Stimulated activated CD8-positive, alpha-beta memory T cell treated with anti-CD3 and anti-CD28 coated beads, Interleukin-4, amount 100 ng/mL, for 48 hours (primary cell): ENCODE data around the gene GID4.

Experiments
- DNase-seq: peaks from one replicate; pipeline ENCODE4 v3.0.0-alpha.2; 2020

Gene GID4

DNA sequence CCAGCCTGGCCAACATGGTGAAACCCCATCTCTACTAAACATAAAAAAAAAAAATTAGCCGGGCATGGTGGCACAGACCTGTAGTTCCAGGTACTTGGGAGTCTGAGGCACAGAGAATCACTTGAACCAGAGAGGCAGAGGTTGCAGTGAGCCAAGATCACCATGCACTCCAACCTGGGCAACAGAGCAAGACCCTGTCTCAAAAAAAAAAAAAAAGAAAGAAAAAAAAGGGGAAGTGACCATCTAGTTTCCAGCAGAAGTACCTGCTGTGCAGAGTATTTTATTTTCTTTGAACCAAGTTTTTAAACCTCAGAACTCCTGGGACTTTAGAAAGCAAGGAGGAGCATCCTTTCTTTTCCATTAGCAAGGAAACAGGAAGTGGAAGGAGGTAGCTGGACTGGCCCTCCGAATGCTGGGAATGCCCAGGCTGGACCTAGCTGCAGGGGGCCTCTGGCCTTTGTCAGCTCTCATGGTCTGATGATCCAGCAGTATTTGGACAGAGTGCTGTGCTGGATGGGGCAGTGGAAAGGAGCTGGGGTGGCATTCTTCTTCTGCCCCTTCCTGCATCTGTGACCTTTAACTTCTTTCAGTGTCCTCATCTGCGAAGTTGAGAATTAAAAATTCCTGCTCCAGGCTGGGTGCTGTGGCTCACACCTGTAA is 6.6 kb downstream of the GID4 start:
- no peak for DNase-seq

DNA sequence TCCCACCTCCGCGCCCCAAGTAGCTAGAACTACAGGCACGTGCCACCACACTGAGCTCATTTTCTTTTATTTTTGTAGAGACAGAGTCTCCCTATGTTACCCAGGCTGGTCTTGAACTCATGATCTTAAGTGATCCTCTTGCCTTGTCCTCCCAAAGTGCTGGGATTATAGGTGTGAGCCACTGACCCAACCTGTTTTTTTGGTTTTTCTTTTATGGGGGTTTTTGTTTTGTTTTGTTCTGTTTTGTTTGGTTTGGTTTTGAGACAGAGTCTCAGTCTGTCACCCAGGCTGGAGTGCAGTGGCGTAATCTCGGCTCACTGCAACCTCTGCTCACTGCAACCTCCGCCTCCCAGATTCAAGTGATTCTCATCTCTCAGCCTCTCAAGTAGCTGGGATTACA is 16.4 kb downstream of the GID4 start:
- no peak for DNase-seq

DNA sequence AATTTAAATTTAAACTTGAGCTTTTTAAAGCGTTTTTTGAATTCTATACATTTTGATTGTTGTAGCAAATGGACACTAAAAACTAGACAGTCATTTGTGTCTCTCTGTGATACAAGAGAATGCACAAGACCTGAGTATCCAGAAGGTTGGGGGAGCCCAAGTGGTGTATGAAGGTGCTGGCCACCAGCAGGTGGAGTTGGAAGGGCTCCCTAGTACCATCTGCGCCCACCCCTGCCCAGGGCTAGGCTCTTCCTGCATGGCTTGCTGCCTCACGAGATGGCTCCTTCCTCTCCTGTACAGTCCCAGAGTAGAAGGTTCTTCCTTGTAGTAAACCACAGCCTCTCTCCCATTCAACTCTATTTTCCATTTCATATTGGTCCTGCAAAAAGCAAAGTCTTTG is 17.0 kb downstream of the GID4 start:
- no peak for DNase-seq

DNA sequence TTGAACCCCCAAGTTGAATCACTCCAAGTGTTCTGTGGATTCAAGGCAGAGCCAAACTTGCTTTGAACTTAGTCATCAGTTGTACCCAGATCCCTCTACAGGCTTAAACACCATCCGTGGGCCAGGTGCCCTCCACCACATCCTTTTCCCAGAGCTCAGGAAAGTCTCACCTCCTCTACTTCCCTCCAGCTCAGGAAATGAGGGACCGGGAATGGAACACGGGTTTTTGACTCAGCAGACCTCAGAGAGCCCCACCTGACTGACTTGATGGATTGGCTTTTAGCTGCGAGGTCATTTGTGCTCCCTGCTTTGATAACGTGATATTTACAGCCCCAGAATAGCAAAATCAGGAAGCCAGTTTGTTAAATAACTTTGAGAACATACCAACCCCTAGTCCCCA is 20.1 kb downstream of the GID4 start:
- no peak for DNase-seq

DNA sequence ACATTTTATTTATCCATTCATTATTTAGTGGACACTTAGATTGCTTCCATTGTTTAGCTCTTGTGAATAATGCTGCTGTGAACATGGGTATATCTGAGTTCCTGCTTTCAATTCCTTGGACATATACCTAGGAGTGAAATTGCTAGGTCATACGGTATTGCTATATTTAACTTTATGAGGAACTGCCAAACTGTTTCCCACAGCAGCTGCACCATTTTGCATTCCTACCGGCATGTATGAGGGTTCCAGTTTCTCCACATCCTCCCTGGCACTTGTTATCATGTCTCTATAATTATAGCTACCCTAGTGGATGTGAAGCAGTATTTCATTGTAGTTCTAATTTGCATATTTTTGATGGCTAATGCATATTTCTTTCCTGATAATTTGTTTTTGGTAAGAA is 24.8 kb downstream of the GID4 start:
- DNase-seq, result no peak

DNA sequence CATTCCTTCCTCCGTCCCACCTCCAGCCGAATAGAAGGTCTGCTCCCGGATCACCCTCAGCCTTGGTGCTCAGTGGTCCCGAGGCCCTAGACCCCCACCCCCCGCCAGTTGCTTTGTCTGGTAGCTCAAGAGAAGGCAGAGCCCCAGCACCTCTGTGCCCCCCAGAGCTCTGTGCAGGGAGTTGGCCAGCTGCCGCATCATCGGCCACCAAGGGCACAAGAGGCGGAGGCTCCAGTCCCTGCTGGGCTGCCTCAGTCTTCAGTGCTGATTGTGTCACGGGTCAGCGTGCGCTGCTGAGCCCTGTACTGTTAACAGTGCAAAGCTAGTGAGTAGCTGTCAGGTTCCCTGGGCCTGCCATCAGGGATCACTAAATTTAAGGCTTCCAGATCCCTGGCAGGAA is 26.3 kb downstream of the GID4 start:
- DNase-seq, result no peak

DNA sequence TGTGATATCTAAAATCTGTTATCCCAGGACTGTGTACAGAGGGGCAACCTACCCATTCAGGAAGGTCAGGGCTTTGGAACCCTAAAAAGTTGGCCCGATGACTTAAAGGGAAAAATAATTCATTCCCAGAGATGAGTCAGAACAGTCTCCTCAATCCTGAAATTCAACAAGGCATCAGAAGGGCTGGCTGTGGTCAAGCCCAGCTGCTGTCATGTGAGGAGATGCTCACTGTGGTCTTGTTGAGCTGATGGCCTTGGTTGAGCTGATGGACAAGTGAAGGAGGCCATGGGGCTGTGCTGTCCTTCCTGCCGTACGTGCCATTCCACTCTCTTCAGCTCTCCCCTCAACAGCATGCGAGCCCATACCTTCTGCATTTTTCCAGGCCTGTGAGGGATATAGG is 27.7 kb downstream of the GID4 start:
- no peak for DNase-seq

DNA sequence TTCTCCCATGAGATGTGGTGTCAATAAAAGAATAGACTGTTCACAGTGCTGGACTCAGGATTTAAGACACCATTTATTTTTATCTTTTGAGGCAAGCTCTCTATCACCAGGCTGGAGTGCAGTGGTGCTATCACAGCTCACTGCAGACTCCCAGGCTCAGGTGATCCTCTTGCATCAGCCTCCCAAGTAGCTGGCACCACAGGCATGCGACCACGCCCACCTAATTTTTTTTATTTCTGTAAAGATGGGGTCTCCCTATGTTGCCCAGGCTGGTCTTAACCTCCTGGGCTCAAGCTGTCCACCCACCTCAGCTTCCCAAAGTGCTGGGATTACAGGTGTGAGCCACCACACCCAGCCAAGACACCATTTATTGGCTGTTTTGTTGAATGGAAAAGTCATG is 29.9 kb downstream of the GID4 start:
- DNase-seq, result no peak

DNA sequence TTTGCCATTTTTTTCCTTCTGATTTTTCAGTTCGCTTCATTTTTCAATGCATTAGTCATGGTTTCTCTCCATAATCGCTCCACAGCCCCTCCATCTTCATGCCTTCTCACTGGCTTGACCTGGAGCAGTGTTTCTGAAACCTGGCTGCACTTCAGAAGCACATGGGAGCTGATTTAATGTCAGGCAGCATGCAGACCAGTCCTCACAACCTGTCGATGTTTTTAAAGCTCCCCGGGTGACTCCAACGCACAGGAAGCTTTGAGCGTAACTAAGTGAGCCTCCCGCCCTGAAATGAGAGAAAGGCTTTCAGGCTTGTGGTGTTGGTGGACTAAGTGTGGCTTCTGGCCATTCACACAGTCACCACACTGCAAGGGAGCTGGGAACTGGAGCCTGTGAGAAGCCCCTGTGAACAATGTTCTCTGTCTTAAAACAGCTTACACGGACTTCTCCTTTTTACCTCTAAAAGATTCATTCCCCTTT is 31.7 kb downstream of the GID4 start:
- no peak for DNase-seq

DNA sequence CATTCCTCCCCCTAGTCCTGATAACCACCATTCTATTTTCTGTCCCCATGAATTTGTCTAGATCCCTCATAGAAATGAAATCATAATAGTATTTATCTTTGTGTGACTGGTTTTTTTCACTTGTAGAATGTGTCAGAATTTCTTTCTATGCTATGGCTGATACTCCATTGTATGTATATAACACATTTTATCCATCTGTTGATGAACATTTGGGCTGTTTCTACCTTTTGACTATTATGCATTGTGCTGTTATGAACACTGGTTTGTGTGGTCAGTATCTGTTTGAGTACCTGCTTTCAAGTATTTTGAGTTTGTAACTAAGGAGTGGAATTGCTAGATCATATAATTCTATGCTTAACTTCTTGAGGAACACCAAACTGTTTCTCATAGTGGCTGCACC is 32.5 kb downstream of the GID4 start:
- no peak for DNase-seq

DNA sequence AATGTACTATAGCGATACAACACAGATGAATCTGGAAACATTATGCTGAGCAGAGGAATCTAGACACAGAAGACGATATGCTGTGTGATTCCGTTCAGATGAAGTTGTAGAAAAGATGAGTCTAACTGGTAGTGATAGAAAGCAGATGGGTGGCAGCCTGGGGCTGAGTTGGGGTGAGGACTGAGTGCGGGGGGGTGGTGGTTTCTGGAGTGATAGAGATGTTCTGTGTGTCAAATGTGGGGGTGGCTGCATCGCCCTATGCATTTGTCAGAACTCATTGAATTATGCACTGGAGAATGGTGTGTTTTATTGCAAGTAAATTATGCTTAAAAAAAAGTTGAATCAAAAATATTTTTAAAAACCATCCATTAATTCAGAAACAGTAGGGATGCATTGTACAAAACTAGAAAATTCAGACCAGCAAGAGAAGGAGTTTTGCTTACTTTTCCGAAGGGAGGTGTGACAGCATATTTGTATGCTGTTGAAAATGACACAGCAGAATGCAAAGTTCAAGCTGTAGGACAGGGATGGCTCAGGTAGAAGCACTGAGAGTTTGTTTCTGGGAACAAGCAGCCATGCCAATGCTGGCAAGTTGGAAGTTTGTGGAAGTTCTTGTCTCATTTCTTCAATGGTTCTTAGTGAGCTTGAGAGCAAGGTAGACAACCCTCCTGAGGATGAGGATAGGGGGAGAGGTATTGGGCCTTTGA is 35.5 kb downstream of the GID4 start:
- no peak for DNase-seq

DNA sequence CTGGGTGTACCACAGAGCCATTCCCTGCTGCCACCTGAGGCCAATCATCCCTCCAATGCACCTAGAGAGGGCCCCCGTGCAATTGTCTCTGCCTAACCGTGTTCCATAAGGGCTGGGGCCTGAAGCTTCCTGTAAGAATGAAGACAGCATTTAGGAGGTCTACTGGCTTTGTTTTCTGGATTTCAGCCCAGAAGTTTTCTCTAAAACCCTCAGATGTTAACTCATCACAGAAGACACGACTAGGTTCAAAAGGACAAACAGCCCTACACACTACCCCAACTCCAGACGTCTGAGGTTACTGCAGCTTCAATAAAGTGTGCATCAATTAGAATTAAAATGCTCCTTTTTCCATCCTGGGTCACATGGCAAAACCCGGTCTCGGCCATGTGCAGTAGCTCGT is 37.7 kb downstream of the GID4 start:
- no peak for DNase-seq

DNA sequence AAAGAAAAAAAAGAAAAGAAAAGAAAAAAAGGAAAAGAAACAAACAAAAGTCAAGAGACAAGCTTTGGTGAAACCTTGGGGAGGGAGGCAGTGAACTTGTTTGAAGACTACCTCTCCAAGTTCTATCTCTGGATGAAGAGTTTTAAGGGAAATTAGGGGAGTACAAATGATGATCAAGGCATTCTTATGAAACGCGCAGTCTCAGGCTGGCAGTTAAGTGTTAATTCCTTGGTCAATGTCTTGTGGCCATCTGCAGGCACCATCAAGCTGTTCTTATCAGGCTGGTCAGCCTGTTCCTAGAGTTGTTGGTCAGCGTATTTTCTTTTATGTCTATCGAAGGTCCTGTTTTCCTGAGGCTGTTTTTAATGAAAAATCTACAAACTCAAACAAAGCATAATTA is 40.3 kb downstream of the GID4 start:
- DNase-seq, result no peak

DNA sequence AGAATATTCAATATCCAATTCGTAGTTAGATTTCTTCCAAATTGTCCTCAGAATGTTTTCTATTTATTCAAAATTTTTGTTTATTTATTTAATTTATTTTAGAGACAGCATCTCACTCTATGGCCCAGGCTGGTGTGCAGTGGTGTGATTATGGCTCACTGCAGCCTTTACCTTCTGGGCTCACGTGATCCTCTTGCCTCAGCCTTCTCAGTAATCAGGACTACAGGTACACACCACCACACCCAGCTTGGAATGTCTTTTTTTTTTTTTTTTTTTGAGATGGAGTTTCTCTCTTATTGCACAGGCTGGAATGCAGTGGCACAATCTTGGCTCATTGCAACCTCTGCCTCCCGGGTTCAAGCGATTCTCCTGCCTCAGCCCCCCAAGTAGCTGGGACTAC is 45.0 kb downstream of the GID4 start:
- DNase-seq, result no peak

DNA sequence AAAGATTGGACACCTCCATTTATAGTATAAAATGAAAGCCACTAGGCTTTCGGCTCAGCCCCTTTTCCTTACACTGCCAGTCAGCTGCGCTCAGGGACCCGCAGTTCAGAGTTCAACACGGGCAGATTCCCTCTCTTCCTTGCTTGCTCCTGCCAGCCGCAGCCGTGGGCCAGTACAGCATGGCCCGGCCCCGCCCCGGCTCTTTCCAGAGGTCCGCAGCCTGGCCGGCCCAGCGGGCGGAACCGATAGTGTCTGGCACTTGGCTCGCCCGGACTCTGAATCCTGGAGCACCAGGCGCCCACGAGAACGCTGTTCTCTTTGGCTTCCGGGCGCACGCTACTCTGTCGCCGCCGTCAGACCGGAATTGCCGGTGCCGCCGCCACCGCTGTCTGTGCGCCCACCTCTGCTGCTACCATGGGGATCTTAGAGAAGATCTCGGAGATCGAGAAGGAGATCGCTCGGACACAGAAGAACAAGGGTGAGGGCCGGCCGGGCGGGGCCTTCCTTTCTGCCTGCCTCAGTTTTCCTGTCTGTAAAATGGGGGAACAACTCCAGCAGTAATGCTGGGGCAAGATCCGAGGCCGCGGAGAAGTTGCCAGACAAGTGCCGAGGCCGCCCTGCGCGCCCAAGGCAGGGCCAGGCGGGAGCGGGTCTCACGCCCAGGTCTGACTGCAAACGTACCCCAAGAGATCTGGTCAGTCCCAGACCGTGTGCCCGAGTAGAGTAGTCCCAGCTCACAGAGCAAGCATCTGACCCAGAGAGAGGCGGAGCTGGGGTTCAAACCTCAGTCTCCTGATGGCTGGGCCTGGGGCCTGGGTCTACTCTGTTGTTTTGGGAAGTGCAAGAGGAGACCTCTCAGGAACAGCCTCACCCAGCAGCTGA is 48.6 kb downstream of the GID4 start, which contains the start of gene DRG2:
Gene DRG2, plus strand, starts transcription at position 339 of the 882 bp plus-strand sequence. Its CDS starts 76 bp downstream, at position 415.
- DNase-seq, result peak; percentile 97

DNA sequence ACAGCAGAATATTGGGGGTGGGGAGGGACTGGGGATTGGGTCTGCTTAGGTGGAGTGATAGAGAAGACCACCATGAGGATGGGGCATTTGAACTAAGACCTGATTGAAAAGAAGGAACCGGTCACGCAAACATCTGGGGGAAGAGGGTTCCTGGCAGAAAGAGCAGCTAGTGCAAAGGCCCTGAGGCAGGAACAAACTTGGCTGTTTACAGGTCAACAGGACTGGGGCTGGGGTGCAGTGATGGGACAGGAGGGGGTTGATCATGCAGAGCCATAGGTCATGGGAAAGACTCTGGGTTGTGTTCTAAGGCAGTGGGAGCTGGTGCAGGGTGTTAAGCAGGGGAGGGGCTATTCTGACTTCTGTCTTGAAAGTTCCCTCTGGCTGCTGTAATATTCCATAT is 50.4 kb downstream of the GID4 start:
- DNase-seq, result no peak

DNA sequence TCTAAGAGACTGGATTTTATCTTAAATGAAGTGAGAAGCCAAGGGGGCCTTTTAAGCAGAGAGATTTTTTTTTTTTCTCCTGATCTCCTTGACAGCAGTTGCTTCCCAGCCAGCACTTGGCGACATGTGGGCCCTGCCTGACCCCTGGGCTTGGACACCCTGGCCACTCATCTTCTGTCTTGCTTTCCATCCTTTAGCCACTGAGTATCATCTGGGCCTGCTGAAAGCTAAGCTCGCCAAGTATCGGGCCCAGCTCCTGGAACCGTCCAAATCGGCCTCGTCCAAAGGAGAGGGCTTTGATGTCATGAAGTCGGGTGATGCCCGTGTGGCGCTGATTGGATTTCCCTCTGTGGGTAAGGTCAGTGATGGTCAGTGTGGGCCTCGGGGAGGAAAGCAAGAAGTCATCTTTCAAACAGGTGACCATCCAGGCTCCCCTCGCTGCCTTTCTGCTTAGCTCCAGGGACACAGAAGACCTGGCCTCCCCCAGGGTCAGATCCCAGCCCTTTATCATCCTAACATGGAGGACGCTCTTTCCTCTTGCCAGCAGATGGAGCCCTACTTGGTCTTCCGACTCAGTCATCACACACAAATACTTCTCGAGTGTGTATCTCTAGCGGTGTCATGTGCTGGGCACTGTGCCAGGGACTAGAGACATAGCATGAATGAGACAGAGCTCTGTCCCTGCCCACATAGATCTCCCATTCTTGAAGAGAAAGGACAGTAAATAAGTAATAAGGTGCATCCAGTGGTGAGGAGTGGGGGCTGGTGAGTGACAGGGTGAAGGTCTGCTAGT is 54.6 kb downstream of the GID4 start:
- DNase-seq, result peak; percentile 39

DNA sequence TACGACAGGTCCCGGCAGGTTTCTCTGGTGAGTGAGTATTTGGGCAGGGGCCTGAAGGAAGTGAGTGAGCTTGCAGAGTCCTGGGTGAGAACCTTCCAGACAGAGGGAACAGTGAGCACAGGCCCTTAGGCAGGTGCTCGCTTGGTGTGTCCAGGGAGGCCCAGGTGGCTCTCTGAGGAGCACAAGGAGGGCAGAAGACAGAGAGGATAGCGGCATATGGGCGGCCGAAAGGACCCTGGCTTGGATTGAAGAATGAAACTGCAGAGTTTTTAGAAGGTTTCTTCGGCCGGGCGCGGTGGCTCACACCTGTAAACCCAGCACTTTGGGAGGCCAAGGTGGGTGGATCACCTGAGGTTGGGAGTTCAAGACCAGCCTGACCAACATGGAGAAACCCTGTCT is 55.2 kb downstream of the GID4 start:
- DNase-seq, result no peak

DNA sequence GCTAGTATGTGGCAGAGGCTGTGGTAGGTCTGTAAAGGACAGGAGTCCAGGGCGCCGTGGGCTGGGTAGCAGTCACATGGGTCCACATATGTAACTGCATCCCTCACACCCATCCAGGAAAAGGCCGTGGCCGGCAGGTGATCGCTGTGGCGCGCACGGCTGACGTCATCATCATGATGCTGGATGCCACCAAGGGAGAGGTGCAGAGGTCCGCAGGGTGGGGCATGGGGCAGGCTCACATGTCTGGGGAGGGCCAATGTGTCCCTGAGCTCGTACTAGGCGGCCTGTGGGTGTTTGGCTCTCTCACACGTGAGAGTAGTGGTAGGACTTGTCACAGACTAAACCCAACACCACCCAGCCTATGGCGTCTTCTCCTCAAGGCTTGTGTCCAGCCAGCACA is 60.3 kb downstream of the GID4 start:
- no peak for DNase-seq

DNA sequence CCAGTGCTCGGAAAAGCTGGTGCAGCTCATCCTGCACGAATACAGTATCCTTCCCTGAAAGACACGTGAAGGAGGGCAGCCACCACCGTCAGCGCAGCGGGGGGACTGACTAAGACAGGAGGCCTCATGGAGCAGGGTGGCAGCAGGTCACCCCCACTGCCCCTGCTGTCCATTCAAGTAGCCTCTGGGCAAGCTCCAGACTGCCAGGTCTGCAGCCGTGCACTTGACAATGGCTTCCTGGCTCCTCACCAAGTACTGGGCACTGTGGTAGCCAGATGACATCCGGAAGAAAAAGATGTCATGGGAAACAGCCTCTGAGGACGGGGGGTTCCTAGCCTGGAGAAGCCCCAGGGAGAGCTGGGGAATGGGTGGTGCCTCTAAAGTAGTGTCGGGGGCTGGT is 61.4 kb downstream of the GID4 start:
- DNase-seq, result no peak

DNA sequence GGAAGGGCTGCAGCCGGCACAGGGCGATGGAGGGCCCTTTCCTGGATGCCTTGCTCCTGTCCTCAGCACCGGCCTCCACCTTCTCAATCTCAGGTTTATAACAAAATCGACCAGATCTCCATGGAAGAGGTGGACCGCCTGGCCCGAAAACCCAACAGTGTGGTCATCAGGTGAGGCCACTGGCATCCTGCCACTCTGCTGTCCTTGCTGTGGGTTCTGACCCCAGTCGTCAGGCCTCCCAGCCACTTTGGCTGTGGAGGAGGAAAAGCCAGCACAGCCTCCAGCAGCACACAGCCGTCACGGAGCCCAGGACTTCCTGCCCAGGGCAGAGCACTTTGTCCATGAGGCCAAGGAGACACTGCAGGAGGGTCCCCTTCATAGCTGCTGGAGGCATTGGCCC is 62.6 kb downstream of the GID4 start:
- no peak for DNase-seq

DNA sequence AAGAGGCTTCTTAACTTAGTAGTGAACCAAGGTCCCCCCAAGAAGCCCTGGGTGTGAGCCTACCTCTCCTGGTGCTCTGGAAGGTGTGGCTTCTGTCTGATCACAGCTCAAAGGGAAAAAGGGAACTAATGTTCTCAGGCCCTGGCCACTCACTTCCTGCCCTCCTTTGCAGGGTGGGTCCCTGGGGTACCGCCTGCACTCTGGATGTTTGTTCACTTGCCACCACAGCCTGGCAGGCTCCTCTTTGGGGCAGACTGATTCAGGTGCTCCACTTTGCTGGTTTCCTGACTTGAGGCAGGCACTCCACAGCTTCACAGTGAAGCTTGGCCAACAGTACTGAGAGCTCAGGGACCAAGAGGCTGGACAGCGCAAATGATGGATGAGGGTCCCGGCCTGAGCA is 63.4 kb downstream of the GID4 start:
- DNase-seq, result no peak

DNA sequence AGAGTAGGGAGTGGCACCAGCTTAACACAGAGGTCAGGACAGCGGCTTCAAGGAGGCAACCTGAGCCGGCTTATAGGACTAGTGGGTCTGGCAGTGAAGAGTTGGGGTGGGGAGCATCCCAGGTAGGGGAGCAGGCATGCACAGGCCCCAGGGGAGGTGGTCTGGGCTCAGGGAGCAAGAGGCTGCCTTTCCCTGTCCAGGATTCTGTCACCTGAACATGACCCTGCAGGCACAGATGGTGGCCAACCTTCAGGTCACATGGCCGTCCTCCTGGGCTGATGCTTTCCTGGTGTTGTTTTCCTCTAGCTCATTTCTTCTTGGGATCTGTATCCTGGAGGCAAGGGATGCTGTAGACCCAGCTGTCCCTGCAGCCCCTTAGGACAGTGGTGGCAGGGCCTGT is 65.8 kb downstream of the GID4 start:
- no peak for DNase-seq
